Measurements from ENCODE around the gene FARSA.
"Not testable (repeated sequence)": the region's sequence is repeated elsewhere in the genome, so short reads cannot be mapped to it uniquely, and the experiment has no call there.

Gene FARSA

DNA sequence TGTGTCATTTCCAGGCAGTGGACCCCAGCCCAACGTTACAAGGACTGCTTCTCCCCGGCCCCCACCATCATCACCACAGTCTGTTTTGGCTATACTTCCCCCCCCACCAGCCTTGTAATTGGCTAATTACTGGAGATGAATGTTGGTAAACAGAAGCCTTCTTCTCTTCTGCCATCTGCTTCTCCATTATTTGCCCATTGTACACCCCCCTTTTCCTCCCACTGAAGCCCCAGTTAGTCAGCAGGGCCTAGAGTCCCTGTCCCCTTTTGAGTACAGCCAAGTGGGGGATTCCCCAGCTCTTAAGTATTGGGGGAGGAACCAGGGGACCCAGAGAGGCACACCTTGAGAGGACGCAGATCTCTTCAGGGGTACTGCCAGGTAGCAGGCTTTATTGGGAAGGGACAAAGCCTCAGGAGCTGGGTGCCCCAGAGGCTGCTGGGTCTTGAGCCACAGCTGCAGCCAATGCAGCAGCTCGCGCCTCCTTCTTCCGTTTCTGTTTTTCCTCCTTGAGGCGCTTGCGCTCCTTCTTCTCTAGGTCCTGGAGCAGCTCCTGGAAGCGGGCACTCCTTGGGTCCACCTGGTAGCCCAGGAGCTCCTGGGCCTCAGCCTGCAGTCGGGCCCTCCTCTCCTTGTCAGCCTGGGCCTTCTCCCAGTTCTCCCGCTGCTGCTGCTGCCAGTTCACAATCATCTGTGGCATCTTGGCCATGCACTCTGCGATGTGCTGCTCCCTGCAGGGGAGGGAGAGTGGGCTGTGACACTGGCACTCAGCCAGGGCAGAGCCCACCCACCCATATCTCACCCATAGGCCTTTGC is 20.5 kb upstream of the FARSA start:
- no peak for DNase-seq

DNA sequence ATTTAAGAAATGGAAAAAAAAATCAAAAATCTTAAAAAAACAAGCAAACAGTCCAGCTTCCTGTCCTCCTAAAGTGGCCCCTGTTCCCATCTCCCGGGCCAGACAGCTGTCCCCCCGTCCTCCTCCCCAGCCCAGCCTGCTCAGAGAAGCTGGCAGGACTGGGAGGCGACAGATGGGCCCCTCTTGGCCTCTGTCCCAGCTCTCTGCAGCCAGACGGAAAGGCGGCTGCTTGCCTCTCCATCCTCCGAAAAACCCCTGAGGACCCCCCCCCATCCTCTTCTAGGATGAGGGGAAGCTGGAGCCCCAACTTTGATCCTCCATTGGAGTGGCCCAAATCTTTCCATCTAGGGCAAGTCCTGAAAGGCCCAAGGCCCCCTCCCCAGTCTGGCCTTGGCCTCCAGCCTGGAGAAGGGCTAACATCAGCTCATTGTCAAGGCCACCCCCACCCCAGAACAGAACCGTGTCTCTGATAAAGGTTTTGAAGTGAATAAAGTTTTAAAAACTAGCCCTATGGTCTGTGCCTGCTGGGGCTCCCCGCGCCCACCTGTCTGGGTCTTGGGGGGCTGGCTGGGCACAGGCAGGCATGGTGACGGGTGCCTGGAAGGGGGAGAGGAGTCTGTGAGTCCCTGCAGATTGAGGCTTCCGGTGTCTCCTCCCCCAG is 19.8 kb upstream of the FARSA start:
- DNase-seq, result no peak

DNA sequence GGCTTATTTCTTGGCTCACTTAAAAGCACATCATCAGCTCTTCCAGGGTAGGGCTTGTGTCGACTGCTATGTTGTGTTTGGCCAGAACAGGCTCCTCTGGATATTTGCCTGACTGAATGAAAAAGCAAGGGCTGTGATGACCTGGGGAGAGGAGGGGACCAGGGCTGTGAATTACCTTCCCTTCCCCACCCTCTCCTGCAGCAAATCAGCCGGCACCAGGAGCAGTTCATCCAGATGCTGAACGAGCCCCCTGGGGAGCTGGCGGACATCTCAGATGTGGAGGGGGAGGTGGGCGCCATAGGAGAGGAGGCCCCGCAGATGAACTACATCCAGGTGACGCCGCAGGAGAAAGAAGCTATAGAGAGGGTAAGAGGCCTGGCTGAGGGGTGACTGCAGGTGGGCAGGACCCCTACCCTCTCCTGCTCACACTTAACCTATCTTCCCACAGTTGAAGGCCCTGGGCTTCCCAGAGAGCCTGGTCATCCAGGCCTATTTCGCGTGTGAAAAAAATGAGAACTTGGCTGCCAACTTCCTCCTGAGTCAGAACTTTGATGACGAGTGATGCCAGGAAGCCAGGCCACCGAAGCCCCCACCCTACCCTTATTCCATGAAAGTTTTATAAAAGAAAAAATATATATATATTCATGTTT is 19.1 kb upstream of the FARSA start:
- DNase-seq, result no peak

DNA sequence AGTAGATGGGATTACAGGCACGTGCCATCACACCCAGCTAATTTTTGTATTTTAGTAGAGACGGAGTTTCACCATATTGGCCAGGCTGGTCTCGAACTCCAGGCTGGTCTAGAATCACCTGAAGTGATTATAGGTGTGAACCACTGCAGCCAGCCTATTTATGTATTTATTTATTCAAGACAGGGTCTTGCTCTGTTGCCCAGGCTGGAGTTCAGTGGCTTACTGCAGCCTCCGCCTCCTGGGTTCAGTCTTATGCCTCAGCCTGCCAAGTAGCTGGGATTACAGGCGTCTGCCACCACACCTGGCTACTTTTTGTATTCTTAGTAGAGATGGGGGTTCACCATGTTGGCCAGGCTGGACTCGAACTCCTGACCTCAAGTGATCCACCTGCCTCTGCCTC is 18.5 kb upstream of the FARSA start:
- DNase-seq, result not testable (repeated sequence)

DNA sequence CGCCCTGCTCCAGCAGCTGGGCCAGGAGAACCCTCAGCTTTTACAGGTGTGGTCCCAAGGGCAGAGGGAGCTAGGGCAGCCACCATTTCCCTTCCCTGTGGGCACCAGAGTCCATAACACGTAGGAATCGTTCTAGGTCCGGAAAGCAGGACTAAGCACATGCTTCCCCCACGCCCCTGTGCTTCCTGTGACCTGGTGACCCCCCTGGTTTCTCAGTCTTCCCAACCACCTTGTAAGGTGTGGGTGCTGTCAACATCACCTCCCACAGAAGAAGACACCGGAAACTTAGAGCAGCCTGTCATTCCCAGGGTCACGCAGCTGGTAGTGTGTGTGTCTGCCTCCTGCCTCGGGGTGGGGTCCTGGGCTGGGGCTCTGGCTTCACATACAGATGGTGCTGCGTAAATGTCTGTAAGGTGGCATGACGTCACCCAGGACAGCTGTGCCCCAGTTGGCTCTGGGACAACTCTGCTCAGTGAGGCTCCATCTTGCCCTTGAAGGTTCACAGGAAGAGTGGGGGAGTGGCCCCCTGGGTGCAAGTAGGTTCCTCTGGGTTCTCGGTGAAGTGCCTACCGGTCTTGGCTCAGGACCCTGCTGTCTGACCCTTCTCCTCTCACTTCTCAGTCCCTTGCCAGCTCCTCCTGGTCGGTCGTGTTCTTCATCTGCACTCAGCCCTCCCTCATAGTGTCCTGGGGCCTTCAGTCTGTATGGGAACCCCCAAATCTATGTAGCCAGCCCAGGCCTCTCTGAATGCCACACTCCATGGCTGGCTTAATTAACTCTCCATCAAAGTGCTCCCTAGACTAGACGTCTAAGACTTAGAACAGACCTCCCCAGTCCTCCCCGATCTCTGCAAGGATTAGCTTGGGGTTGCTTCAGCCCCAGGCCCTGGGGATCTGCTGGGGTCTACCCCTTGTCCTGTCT is 16.1 kb upstream of the FARSA start:
- no peak for DNase-seq

DNA sequence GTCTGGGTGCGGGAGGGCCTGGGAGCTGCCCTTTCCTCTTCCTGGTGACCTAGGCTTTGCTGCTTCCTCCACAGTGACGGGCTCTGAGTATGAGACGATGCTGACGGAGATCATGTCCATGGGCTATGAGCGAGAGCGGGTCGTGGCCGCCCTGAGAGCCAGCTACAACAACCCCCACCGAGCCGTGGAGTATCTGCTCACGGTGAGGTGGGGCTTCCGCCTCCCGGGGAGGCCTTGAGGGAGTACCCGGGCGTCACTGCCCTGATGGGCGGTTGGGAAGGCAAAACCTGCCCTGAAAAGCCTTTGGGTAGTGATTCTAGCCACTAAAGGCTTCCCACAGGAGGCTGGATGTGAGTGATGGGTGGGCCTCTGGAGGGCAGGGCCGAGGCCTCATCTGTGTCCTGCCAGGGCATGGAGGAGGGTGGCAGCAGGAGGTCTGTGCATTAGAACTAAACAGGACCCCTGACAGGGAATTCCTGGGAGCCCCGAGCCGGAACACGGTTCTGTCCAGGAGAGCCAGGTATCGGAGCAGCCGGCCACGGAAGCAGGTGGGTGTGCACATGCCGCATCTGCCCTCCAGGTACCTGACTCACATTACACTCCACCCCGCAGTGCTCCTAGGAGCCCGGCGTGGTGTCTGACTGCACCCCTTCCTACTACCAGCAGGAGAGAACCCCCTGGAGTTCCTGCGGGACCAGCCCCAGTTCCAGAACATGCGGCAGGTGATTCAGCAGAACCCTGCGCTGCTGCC is 15.3 kb upstream of the FARSA start:
- no peak for DNase-seq

DNA sequence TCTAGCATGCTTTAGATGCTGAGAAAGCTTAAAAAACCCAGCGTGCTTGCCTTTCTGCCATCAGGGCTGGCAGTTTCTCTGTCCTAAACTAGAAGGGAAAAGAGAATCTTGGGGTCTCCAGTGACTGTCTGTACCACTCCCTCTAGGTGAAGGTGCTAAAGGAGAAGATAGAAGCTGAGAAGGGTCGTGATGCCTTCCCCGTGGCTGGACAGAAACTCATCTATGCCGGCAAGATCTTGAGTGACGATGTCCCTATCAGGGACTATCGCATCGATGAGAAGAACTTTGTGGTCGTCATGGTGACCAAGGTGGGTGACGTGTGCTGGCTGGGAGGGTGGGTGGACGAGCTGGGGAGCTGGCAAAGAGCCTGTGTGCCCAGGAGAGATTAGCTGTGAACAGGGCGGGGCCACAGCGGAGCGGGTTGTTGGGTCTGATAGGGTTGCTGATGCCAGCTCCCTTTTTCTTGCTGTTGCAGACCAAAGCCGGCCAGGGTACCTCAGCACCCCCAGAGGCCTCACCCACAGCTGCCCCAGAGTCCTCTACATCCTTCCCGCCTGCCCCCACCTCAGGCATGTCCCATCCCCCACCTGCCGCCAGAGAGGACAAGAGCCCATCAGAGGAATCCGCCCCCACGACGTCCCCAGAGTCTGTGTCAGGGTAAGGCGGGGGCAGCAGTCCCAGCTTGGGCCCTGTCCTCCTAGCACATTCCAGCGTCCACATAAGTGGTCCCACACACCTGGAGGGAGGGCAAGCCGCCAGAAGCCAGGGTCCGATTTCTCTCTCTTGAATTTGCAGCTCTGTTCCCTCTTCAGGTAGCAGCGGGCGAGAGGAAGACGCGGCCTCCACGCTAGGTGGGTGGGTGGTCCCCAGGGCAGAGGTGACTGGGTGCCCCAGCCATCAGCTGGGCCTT is 14.4 kb upstream of the FARSA start:
- no peak for DNase-seq

DNA sequence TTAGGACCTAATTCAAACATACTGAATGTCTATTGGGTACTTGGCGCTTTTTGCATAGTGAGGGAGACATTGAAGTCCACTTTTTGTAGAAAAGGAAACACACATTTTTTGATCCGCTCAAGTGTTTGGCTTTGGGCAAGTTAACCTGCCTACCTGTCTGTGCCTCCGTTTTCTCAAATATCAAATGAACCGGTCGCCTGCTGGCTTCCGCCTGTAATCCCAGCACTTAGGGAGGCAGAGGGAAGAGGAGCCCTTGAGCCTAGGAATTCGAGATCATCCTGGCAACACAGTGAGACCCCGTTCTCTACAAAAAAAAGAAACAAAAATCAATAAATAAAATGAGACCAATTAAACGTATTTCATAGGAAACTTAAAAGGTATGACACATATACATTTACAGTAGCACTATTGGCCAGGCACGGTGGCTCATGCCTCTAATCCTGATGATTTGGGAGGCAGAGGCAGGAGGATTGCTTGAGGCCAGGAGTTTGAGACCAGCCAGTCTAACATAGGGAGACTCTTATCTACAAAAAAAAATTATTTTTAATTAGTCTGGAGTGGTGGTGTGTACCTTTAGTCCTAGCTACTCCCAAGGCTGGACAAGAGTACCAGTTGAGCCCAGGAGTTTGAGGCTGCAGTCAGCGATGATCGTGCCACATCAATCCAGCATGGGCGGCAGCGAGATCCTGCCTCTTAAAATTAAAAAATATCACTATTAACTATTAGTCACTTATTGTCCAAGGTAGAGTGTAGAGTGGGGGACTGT is 13.4 kb upstream of the FARSA start:
- DNase-seq, result no peak

DNA sequence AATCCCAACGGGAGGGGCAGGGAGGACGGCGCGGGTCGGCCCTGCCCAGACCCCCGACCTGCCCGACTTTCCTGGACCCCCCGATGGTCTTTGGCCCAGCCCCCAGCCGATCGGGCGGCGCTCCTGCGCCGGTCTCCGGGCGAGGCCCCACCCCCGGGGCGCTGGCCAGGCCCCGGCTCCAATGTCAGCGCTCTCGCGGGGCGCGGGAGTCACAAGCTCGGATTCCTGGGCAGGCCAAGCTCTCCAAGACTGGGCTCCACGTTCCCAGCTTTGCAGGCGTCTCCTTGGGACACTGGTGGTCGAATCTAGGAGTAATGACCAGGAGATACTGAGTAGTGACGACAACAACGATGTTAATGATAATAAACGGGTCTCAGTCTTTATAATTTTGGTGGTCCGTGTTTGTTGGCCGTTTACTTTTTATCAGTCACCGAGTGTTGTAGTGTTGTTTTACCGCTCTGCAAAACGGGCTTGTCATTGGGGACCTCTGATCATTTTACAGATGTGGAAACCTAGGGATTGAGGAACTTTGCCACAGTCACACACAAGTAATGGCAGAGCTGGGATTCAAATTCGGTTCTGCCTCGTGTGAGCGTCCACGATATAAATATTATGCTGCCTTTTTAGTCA is 12.7 kb upstream of the FARSA start:
- DNase-seq, result peak; percentile 47

DNA sequence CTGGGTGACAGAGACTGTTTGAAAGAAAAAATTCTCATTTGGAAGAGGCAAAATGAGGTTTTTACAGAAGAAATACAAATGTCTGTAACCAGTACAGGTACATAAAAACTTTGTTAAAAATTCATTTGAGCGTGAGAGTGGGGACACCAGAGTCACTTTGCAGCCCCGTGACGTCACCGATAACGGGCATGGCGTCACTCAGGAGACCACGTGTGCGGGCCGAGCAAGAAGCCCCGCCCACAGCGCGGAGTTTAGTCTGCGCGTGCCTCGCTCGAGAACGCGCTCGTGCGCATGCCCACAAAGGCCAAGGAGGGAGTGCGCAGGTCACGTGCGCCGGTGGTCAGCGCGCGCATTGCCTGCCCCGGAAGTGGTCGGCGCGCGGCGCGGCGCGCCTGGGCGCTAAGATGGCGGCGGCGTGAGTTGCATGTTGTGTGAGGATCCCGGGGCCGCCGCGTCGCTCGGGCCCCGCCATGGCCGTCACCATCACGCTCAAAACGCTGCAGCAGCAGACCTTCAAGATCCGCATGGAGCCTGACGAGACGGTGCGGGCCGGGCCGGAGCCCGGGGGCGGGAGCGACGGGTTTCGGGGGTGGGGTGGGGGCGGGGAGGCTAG is 12.1 kb upstream of the FARSA start, which contains the start of gene RAD23A:
TSS of gene RAD23A (plus strand) at position 384 of the 613 bp plus-strand sequence. CDS start at position 471, 87 bp downstream.
- peak; percentile 98 for DNase-seq

DNA sequence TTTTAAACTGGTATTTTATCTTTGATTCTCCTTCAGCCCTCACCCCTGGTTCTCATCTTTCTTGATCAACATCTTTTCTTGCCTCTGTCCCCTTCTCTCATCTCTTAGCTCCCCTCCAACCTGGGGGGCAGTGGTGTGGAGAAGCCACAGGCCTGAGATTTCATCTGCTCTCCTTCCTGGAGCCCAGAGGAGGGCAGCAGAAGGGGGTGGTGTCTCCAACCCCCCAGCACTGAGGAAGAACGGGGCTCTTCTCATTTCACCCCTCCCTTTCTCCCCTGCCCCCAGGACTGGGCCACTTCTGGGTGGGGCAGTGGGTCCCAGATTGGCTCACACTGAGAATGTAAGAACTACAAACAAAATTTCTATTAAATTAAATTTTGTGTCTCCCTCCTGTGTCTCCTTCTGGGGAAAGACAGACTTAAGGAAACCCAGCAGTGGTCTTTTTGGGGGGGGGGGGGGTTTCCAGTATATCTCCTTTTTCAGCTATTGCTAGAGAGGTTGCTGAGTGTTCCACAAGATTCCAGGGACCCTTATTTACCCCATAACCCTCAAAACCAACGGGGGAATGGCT is 10.7 kb upstream of the FARSA start:
- DNase-seq, result no peak

DNA sequence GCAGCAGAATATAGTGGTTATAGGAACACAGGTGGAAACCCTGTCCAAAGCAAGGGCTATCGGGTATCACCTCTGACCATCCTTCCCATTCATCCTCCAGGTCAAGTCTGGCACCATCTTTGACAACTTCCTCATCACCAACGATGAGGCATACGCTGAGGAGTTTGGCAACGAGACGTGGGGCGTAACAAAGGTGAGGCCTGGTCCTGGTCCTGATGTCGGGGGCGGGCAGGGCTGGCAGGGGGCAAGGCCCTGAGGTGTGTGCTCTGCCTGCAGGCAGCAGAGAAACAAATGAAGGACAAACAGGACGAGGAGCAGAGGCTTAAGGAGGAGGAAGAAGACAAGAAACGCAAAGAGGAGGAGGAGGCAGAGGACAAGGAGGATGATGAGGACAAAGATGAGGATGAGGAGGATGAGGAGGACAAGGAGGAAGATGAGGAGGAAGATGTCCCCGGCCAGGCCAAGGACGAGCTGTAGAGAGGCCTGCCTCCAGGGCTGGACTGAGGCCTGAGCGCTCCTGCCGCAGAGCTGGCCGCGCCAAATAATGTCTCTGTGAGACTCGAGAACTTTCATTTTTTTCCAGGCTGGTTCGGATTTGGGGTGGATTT is 10.0 kb upstream of the FARSA start:
- no peak for DNase-seq

DNA sequence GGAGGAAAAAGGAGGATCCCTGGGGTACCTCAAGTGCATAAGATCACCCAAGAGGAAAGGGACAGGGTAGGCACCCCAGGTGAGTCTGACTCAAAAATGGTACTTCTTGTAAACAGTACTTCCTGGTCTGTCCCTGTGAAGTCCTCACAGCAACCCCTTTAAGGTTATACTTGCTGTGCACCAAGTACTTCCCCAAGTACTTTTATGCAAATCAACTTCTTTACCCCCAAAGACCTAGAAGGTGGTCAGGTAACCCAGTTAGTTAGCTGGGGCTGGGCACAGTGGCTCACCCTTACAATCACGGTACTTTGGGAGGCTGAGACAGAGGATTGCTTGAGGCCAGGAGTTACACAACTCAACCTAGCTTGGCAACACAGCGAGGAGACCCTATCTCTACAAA is 7.4 kb upstream of the FARSA start:
- no peak for DNase-seq

DNA sequence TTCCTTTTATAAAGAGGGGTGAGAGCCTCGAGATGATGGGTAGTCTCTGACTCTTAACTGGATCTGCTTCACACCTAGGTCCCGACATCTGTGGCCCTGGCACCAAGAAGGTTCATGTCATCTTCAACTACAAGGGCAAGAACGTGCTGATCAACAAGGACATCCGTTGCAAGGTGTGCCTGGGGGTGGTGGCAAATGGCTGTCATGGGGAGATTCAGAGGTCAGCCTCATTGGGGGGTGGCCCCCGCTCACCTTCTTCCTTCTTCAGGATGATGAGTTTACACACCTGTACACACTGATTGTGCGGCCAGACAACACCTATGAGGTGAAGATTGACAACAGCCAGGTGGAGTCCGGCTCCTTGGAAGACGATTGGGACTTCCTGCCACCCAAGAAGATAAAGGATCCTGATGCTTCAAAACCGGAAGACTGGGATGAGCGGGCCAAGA is 6.5 kb upstream of the FARSA start:
- no peak for DNase-seq

DNA sequence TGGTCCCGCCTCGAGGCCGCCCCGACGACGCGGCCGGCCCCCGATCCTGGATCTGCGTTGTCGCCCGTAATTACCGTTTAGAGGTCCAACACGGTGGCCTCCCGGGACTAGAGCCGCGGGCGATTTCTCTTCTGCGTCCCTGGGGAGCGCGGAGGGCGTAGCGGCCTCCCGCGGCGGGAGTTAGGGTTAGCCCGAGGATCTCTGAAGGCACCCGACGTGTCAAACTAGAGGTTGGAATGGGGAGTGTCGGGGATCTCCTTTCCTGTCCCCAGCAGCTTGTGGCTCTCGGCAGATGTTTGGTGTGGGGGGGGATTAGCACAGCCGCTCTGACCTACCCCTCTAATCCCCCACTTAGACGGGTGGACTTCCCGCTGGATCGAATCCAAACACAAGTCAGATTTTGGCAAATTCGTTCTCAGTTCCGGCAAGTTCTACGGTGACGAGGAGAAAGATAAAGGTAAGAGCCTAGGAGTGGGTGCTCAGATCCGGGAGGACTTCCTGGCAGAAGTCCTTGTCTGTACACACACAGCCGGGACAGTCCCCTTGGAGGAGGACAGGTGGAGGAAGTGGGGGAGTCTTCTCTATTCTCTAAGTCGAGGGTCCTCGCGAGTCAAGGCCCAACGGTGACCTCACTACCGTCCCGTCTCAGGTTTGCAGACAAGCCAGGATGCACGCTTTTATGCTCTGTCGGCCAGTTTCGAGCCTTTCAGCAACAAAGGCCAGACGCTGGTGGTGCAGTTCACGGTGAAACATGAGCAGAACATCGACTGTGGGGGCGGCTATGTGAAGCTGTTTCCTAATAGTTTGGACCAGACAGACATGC is 5.5 kb upstream of the FARSA start:
- peak; percentile 50 for DNase-seq

DNA sequence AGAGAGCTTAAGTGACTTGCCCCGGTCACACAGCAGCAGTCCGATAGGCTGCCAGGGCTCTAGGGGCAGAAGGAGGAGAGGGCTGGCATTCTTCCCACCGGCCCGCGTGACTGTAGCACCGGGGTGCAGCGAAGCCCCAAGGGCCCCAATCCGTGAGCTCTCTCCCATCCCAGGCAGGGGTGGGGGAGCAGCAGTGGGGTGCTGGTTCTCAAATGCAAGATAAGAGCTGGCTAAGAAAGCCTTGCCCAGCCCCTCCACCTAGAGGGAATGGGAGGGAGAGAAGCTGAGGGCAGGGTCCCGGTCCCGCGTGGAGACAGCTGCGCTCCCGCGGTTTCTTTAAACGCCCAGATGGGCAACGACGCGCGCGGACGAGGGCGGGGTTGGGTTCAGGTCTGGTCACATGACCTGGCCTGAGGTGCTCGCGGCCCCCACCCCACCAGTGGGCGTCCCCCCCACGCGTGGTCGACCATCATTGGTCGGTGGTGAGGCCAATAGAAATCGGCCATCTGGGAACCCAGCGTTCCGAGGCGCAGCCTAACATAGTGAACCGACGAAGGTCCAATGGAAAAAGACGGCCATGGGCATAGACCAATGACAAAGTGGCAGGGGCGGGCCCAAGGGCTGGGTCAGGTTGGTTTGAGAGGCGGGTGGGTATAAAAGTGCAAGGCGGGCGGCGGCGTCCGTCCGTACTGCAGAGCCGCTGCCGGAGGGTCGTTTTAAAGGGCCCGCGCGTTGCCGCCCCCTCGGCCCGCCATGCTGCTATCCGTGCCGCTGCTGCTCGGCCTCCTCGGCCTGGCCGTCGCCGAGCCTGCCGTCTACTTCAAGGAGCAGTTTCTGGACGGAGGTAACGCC is 4.6 kb upstream of the FARSA start, which contains the start of gene CALR:
TSS of gene CALR (plus strand) at position 683 of the 852 bp plus-strand sequence. CDS start at position 754, 71 bp downstream.
- DNase-seq, result peak; percentile 100

All from CD4-positive, alpha-beta T cell treated with Interleukin-21 for 1 hour (primary cell).